ENCODE measurements around the gene CPT1C.

Gene CPT1C

DNA sequence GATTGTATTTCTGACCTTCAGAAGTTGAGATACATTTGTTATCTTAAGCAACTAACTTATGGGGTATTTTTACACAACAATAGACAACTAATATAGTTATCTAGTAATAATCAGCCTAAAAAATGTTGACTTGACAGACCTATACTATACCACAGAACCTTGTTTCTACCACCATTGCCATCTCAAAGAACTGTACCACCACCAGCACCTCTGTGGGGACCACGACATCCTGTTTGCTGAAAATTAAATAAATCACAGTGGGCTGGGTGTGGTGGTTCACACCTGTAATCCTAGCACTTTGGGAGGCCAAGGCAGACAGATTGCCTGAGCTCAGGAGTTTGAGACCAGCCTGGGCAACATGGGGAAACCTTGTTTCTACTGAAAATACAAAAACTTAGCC lies 48.2 kb downstream of the CPT1C start:
- H4K20me1 ChIP-seq (ENCODE audit: control insufficient read depth, insufficient read depth, low read depth, low read length), result no peaks in the 10 kb centered on the region
- H3K27me3 ChIP-seq (ENCODE audit: control insufficient read depth, low read length), result no peaks in the 10 kb centered on the region
- H3K4me1 ChIP-seq (ENCODE audit: control insufficient read depth, low read length), result no peaks in the 10 kb centered on the region
- no peak overlapping the region for H3K27ac ChIP-seq (ENCODE audit: low read depth, low read length)
- no peak overlapping the region for H3K4me3 ChIP-seq (ENCODE audit: low read length)
- no peaks in the 10 kb centered on the region for H3K9me3 ChIP-seq (ENCODE audit: control insufficient read depth, insufficient read depth, low read length)
- H3K4me2 ChIP-seq (ENCODE audit: low read length), result no peak overlapping the region
- H3F3A ChIP-seq (ENCODE audit: control insufficient read depth, insufficient read depth), result no peaks in the 10 kb centered on the region
- TF ChIP-seq, protein P1, sequence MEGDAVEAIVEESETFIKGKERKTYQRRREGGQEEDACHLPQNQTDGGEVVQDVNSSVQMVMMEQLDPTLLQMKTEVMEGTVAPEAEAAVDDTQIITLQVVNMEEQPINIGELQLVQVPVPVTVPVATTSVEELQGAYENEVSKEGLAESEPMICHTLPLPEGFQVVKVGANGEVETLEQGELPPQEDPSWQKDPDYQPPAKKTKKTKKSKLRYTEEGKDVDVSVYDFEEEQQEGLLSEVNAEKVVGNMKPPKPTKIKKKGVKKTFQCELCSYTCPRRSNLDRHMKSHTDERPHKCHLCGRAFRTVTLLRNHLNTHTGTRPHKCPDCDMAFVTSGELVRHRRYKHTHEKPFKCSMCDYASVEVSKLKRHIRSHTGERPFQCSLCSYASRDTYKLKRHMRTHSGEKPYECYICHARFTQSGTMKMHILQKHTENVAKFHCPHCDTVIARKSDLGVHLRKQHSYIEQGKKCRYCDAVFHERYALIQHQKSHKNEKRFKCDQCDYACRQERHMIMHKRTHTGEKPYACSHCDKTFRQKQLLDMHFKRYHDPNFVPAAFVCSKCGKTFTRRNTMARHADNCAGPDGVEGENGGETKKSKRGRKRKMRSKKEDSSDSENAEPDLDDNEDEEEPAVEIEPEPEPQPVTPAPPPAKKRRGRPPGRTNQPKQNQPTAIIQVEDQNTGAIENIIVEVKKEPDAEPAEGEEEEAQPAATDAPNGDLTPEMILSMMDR (IDR thresholded peaks at IDR 0.05; ENCODE audit: low read depth, low read length, poor library complexity, severe bottlenecking), result no peak
- TF ChIP-seq EZH2phosphoT487 (IDR thresholded peaks at IDR 0.05; ENCODE audit: borderline replicate concordance, low read length), result no peak
- H3K79me2 ChIP-seq (ENCODE audit: control insufficient read depth, low read length), result no peaks in the 10 kb centered on the region
- H3K9me2 ChIP-seq (replicated peaks; ENCODE audit: control insufficient read depth, low read length), result no peaks in the 10 kb centered on the region
- no peaks in the 10 kb centered on the region for H3K36me3 ChIP-seq (ENCODE audit: control insufficient read depth, low read length)

DNA sequence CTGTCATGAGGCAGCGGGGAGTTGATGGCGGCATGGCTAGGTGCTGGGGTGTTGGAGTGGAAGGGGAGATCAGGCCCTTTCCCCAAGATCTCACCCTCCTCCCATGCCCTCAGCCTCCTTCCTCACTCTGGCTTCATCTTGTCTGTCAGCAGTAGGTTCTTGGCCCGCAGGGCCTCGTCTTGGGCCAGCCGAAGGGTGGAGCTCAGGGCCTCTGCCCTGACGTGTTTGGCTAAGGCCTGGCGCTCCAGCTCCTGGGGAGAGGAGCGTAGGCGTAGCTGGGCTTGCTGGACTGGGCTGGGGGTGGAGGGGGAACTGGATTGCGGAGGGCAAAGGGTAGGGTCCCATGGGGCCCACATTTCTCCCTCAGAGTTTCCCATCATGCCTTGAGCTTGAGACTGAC lies 49.0 kb downstream of the CPT1C start:
- Histone ChIP-seq H4K20me1 (ENCODE audit: control insufficient read depth, insufficient read depth, low read depth, low read length) (no peaks in the 10 kb centered on the region), H3K4me1 (ENCODE audit: control insufficient read depth, low read length) (no peaks in the 10 kb centered on the region), H3K9me2 (replicated peaks; ENCODE audit: control insufficient read depth, low read length) (no peaks in the 10 kb centered on the region), H3K79me2 (ENCODE audit: control insufficient read depth, low read length) (no peaks in the 10 kb centered on the region), H3K4me2 (ENCODE audit: low read length) (no peak overlapping the region), H3F3A (ENCODE audit: control insufficient read depth, insufficient read depth) (no peaks in the 10 kb centered on the region), H3K9me3 (ENCODE audit: control insufficient read depth, insufficient read depth, low read length) (no peaks in the 10 kb centered on the region), H3K27me3 (ENCODE audit: control insufficient read depth, low read length) (no peaks in the 10 kb centered on the region), H3K27ac (ENCODE audit: low read depth, low read length) (no peak overlapping the region), H3K36me3 (ENCODE audit: control insufficient read depth, low read length) (no peaks in the 10 kb centered on the region), H3K4me3 (ENCODE audit: low read length) (no peak overlapping the region)
- TF ChIP-seq, protein P1 (IDR thresholded peaks at IDR 0.05; ENCODE audit: low read depth, low read length, poor library complexity, severe bottlenecking), result no peak
- no peak for TF ChIP-seq EZH2phosphoT487 (IDR thresholded peaks at IDR 0.05; ENCODE audit: borderline replicate concordance, low read length)

DNA sequence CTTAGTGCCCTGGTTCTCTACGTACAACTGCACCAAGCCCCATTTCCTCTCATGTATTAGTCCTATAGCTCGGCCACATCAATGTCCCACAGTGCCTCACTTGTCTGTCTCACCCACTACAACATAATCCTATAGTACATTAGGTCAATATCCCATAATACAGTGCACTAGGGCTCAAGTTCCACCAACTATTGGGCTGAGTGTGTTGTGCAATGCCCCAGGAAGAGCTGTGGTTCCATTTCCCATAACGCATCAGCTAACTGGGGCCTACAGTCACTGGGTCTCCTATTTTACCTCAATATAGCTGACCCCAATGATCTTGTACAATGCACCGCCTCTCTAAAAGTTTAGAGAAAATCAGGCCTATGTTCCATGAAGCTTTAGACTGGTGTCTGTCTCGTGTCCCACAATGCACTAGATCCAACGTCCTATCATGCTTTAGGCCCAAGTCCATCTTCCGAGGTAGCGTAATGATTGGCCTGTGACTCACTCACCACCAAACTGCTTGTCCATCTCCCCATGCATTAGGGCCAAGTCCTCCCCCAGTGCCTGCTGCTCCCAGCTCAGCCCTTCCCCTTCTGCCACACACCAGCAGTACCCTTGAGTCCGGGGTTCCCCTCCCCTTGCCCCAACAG lies 50.4 kb downstream of the CPT1C start:
- Histone ChIP-seq H3K9me3 (ENCODE audit: control insufficient read depth, insufficient read depth, low read length) (no peaks in the 10 kb centered on the region), H3K79me2 (ENCODE audit: control insufficient read depth, low read length) (no peaks in the 10 kb centered on the region), H4K20me1 (ENCODE audit: control insufficient read depth, insufficient read depth, low read depth, low read length) (no peaks in the 10 kb centered on the region), H3K4me1 (ENCODE audit: control insufficient read depth, low read length) (no peaks in the 10 kb centered on the region), H3F3A (ENCODE audit: control insufficient read depth, insufficient read depth) (no peaks in the 10 kb centered on the region), H3K27me3 (ENCODE audit: control insufficient read depth, low read length) (no peaks in the 10 kb centered on the region), H3K9me2 (replicated peaks; ENCODE audit: control insufficient read depth, low read length) (no peaks in the 10 kb centered on the region), H3K27ac (ENCODE audit: low read depth, low read length) (no peak overlapping the region), H3K36me3 (ENCODE audit: control insufficient read depth, low read length) (no peaks in the 10 kb centered on the region), H3K4me2 (ENCODE audit: low read length) (no peak overlapping the region), H3K4me3 (ENCODE audit: low read length) (no peak overlapping the region)
- TF ChIP-seq EZH2phosphoT487 (IDR thresholded peaks at IDR 0.05; ENCODE audit: borderline replicate concordance, low read length), result no peak
- TF ChIP-seq, protein P1 (IDR thresholded peaks at IDR 0.05; ENCODE audit: low read depth, low read length, poor library complexity, severe bottlenecking), result no peak
